OCI-LY7 (cell line): ENCODE results near the gene HDGF. TPM values are rescaled to one million over a fixed set of nuclear protein-coding genes. Genes with fewer than 3 reads are reported as not detected.

Source experiments
- BruUV-seq: library from RNA; stranded (reverse); fragments of 400-500 nt; replicated peaks from 2 replicates; lab custom pipeline; 2021; lab: Mats Ljungman, UMichigan
- CTCF ChIA-PET: fragments of 300-600 bp; sonication (Branson Sonifier 250); formaldehyde crosslinking; loops from one replicate; lab custom pipeline; 2022; ENCODE audit warnings: antibody characterized with exemption; ENCODE audit not compliant: unreplicated experiment; lab: Charles Lee
- POLR2A ChIA-PET: fragments of 300-600 bp; sonication (Branson Sonifier 250); formaldehyde crosslinking; loops from one replicate; lab custom pipeline; 2022; ENCODE audit warnings: antibody characterized with exemption; lab: Charles Lee
- DNase-seq: peaks from one replicate; pipeline ENCODE4 v3.0.0-alpha.2; 2015; ENCODE audit warnings: low spot score
- H2AFZ ChIP-seq: fragments of 200-600 bp; sonication (generic), shearing (Covaris generic); 2 replicates; pipeline ENCODE4 v1.6.1; 2014; ENCODE audit warnings: mild to moderate bottlenecking, antibody characterized with exemption, low read length, moderate library complexity
- H3K27ac ChIP-seq: fragments of 200-600 bp; sonication (generic); 2 replicates; pipeline ENCODE4 v1.5.1; 2014; ENCODE audit warnings: mixed run types, low read depth, mild to moderate bottlenecking, moderate library complexity, low read length, inconsistent platforms; ENCODE audit not compliant: poor library complexity, severe bottlenecking
- H3K36me3 ChIP-seq: fragments of 200-600 bp; sonication (generic); 2 replicates; pipeline ENCODE4 v1.6.1; 2014; ENCODE audit warnings: mild to moderate bottlenecking, antibody characterized with exemption, low read length, moderate library complexity, mixed read lengths; ENCODE audit not compliant: insufficient read depth
- H3K4me1 ChIP-seq: fragments of 200-600 bp; sonication (generic); 2 replicates; pipeline ENCODE4 v1.5.1; 2014; ENCODE audit warnings: mild to moderate bottlenecking, low read length; ENCODE audit not compliant: insufficient read depth, poor library complexity, severe bottlenecking
- H3K4me2 ChIP-seq: fragments of 200-600 bp; sonication (generic); 2 replicates; pipeline ENCODE4 v1.6.1; 2014; ENCODE audit warnings: mild to moderate bottlenecking, low read length
- H3K4me3 ChIP-seq: fragments of 200-600 bp; sonication (generic); 2 replicates; pipeline ENCODE4 v1.5.1; 2014; ENCODE audit warnings: mild to moderate bottlenecking, low read depth, low read length; ENCODE audit not compliant: poor library complexity, severe bottlenecking
- H3K79me2 ChIP-seq: fragments of 200-600 bp; sonication (generic); 2 replicates; pipeline ENCODE4 v1.6.1; 2016; ENCODE audit warnings: low read depth, mild to moderate bottlenecking, low read length, moderate library complexity, mixed read lengths; ENCODE audit not compliant: insufficient read depth
- H3K9me2 ChIP-seq: fragments of 200-600 bp; sonication (generic); 2 replicates; pipeline ENCODE4 v1.6.1; 2016; ENCODE audit warnings: mild to moderate bottlenecking, low read length, mixed read lengths; ENCODE audit not compliant: insufficient read depth
- H3K9me3 ChIP-seq: fragments of 200-600 bp; sonication (generic); 2 replicates; pipeline ENCODE4 v1.6.1; 2014; ENCODE audit warnings: mild to moderate bottlenecking, mixed run types, low read length, mixed read lengths
- H4K20me1 ChIP-seq: fragments of 200-600 bp; sonication (generic); 2 replicates; pipeline ENCODE4 v1.6.1; 2014; ENCODE audit warnings: mild to moderate bottlenecking, antibody characterized with exemption, low read length, moderate library complexity, mixed read lengths; ENCODE audit not compliant: insufficient read depth
- EZH2phosphoT487 ChIP-seq: fragments of 200-600 bp; sonication (generic); IDR thresholded peaks from 2 replicates; pipeline ENCODE4 v1.6.1; 2018; ENCODE audit warnings: low read depth, borderline replicate concordance, mild to moderate bottlenecking, mixed run types, antibody characterized with exemption, low read length, moderate library complexity, mixed read lengths
- intact Hi-C: fragments of 100-400 bp; cut with micrococcal nuclease; formaldehyde crosslinking; loops from one replicate; pipeline ENCODE4 v1.10.0; 2022; ENCODE audit not compliant: unreplicated experiment
- total RNA-seq, 2 experiments: library from RNA; depleted of rRNA in 1 of 2; stranded (reverse); fragments of >200 nt in 1 of 2; shearing (Covaris generic) in 1 of 2; gene quantifications; 2 replicates each; pipeline ENCODE4 v1.2.3, GENCODE V29; 2014 to 2022
- TF ChIP-seq, protein P1 (sequence below): fragments of 200-600 bp; sonication (generic); conservative IDR thresholded peaks from 2 replicates; pipeline ENCODE4 v1.5.1; 2014; ENCODE audit warnings: mild to moderate bottlenecking, antibody characterized with exemption, low read length, moderate library complexity, mixed read lengths

The HDGF gene
- total RNA-seq, 2 experiments from 2014 or later = 291 to 329 TPM

DNA sequence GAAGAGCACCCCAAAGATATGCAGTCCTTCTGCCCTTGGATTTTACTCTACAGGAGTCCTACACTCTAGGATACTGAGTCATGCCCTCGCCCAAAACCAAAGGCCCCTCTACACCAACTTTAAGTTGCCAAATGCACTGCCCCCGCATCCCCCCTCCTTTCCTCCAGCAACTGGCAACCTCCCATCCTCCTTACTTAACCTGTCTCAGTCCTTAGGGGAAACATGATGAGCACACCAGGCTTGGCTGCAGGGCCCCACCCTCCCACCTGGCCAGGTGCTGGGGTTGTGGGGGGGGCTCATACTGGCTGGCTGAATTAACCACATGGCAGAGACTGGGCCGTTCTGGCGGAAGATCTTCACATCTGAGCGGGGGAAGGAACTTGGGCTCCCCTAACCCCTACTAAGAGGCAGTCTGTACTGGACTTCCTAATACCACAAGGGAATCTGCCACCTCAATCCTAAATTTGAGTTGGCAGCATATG is 1.2 kb downstream of the HDGF start:
- Histone ChIP-seq H3K9me2 (no peaks in the 10 kb centered on the region), H3K4me3 (peak overlapping the region; percentile 85), H4K20me1 (peaks cover 9% of the 10 kb centered on the region; the same call in 1 of the 2 replicates), H3K4me2 (peak overlapping the region; percentile 99), H3K9me3 (no peaks in the 10 kb centered on the region), H3K27ac (peak overlapping the region; percentile 81), H3K79me2 (peaks cover 75% of the 10 kb centered on the region), H2AFZ (no peak overlapping the region), H3K4me1 (peaks cover 53% of the 10 kb centered on the region), H3K36me3 (peaks cover 51% of the 10 kb centered on the region)
- intact Hi-C loops = loop anchor here (10.0 kb wide), 1 partner anchor 245 kb away; the partner anchor contains the start of gene MEF2D
- TF ChIP-seq, protein P1, sequence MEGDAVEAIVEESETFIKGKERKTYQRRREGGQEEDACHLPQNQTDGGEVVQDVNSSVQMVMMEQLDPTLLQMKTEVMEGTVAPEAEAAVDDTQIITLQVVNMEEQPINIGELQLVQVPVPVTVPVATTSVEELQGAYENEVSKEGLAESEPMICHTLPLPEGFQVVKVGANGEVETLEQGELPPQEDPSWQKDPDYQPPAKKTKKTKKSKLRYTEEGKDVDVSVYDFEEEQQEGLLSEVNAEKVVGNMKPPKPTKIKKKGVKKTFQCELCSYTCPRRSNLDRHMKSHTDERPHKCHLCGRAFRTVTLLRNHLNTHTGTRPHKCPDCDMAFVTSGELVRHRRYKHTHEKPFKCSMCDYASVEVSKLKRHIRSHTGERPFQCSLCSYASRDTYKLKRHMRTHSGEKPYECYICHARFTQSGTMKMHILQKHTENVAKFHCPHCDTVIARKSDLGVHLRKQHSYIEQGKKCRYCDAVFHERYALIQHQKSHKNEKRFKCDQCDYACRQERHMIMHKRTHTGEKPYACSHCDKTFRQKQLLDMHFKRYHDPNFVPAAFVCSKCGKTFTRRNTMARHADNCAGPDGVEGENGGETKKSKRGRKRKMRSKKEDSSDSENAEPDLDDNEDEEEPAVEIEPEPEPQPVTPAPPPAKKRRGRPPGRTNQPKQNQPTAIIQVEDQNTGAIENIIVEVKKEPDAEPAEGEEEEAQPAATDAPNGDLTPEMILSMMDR = no peak
- no peak for TF ChIP-seq EZH2phosphoT487
- POLR2A ChIA-PET = interaction anchor here (1.3 kb wide), 1 partner anchor 22 kb away, joined by 4 read pairs; the partner anchor contains the start of genes ISG20L2 and METTL25B
- CTCF ChIA-PET = interaction anchor here (1.0 kb wide), 1 partner anchor 24 kb away, joined by 4 read pairs; no protein-coding TSS in a partner anchor
- DNase-seq = peak; percentile 66
- BruUV-seq = no TSS peak

DNA sequence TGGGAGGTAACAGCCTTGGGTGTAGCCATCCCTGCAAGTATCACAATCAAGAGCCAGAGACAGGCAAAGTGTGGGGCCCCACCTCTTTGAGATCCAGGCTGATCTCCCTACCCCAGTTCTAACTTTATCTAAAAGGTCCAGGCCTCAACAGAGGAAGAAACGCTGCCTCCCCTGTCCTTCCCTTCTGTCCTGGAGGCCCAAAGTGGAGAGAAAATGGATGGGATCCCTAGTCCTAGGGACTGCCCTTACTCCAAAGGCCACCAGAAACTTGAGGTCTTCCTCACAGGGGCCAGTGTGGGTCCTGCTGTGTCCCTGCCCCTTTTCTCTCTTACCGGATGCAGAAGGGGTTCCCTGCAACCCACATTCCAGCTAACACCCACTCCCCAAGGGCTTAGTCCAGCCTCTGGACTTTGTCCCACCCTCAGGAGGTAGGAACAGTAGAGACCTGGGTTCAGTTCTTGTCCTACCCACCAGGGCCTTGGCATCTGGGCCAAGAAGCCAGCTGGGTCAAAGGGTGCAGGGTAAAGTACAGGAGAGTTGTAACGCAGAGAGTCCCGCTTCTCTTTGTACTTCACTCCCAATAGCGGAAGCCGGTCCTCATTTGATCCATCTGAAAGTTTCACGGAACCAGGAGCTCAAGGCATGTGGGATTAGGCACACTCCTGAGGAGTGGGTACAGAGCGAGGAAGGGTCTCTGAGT is 1.9 kb downstream of the HDGF start:
- Histone ChIP-seq H3K79me2 (peaks cover 77% of the 10 kb centered on the region), H3K4me3 (peak overlapping the region; percentile 85), H3K9me3 (no peaks in the 10 kb centered on the region), H3K4me1 (peaks cover 50% of the 10 kb centered on the region), H3K27ac (peak overlapping the region; percentile 81), H3K4me2 (peak overlapping the region; percentile 99), H2AFZ (no peak overlapping the region), H4K20me1 (peaks cover 9% of the 10 kb centered on the region; the same call in 1 of the 2 replicates), H3K36me3 (peaks cover 58% of the 10 kb centered on the region), H3K9me2 (no peaks in the 10 kb centered on the region)
- POLR2A ChIA-PET = interaction anchor here (1.3 kb wide), 1 partner anchor 21 kb away, joined by 4 read pairs; the partner anchor contains the start of genes ISG20L2 and METTL25B
- CTCF ChIA-PET = interaction anchor here (1.0 kb wide), 1 partner anchor 23 kb away, joined by 4 read pairs; no protein-coding TSS in a partner anchor
- no TSS peak for BruUV-seq
- DNase-seq = no peak
- intact Hi-C loops = loop anchor here (10.0 kb wide), 1 partner anchor 245 kb away; the partner anchor contains the start of gene MEF2D
- TF ChIP-seq, protein P1 = no peak
- no peak for TF ChIP-seq EZH2phosphoT487
